WI38 (cell line): ENCODE results near the gene CD177.

Source experiments
- H3K4me3 ChIP-seq: 2 replicates; pipeline ENCODE4 v1.5.1; 2011; ENCODE audit warnings: low read depth, mild to moderate bottlenecking, control low read depth, low read length
- TF ChIP-seq, protein P1 (sequence below): IDR thresholded peaks from 2 replicates; pipeline ENCODE4 v1.5.1; 2012; ENCODE audit warnings: low read depth, mild to moderate bottlenecking, control low read depth, low read length

The CD177 gene

DNA sequence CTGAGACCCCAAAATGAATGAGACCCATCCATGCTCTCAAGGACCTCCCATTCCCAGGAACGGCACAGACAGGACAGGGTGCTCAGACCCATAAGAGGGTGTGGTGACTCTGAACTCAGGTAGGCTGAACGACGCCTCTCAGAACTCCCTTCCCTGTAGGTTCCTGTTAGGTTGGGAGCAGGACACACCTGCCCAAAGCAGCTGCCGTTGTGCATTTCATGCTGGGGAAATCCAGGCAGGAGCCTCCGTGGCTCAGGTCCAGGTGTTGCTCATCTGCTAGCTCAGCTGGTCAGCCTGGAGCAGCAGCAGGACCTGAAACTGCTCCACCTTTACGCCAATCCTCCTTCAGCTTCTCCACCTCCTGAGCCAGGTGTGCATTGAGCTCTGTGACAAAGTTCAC is 42.1 kb downstream of the CD177 start:
- TF ChIP-seq, protein P1, sequence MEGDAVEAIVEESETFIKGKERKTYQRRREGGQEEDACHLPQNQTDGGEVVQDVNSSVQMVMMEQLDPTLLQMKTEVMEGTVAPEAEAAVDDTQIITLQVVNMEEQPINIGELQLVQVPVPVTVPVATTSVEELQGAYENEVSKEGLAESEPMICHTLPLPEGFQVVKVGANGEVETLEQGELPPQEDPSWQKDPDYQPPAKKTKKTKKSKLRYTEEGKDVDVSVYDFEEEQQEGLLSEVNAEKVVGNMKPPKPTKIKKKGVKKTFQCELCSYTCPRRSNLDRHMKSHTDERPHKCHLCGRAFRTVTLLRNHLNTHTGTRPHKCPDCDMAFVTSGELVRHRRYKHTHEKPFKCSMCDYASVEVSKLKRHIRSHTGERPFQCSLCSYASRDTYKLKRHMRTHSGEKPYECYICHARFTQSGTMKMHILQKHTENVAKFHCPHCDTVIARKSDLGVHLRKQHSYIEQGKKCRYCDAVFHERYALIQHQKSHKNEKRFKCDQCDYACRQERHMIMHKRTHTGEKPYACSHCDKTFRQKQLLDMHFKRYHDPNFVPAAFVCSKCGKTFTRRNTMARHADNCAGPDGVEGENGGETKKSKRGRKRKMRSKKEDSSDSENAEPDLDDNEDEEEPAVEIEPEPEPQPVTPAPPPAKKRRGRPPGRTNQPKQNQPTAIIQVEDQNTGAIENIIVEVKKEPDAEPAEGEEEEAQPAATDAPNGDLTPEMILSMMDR: no peak
- H3K4me3 ChIP-seq: no peak overlapping the region

DNA sequence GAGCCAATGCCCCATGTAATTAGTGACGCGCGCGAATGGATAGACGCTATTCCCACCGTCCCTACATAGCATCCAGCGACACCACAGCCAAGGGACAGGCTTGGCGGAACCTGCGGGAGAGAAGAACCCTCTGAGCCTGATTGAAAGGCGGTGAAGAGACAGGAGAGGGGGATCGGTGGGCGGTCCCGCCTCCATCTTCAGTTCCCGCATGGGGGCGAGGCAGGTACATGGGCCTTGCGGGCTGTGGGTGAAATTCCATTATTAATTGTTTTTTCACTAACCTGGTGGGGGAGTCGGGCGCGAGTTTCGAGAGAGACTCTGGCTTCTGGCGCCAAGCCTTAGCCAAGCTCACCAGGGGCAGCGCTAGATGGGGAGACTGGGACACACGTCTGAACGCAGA is 52.8 kb downstream of the CD177 start:
- TF ChIP-seq, protein P1: no peak
- no peak overlapping the region for H3K4me3 ChIP-seq

DNA sequence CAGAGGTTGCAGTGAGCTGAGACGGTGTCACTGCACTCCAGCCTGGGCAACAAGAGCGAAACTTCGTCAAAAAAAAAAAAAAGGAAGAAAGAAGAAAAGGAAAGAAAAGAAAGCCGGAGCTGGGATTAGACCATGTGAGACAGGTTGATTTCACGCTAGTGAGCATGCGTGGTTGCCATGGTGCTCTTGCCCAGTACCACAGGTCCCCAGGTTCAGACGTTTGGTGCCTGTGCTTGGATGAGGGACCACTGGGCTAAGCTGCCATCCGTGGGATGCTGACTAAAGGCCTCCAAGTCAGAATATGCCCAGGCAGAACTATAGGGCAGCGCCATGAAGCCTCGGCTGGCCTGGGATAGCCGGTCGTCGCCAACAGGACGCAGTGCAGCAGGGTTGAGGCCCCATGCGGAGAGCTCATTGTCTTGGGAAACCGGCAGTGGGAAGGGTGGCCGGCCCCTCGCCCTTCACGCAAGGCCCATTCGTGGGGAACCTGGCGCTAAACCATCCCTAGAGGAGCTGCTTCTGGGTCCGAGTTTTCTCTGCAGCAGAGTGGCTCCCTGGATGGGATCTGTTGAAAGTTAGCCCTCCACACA is 54.0 kb downstream of the CD177 start:
- TF ChIP-seq, protein P1: no peak
- no peak overlapping the region for H3K4me3 ChIP-seq

DNA sequence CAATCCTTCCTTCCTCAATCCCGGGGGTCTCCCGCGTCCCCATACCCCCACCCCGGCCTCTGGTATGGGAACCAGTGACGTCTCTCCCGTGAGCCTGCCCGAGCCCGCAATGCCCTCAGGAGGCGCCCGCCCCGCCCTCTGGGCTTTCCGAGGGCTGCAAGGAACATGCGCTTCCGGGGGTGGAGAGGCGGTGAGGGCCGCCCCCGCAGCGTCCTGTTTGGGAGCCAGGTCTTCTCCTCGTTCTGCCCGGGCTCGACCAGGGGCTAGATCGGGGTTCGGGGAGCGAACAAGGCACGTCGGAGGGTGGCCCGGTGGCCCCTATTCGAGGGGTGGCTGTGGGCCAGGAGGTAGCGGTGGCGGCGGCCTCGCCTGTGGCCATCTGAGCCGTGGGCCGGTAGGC is 54.6 kb downstream of the CD177 start:
- TF ChIP-seq, protein P1: no peak
- no peak overlapping the region for H3K4me3 ChIP-seq

DNA sequence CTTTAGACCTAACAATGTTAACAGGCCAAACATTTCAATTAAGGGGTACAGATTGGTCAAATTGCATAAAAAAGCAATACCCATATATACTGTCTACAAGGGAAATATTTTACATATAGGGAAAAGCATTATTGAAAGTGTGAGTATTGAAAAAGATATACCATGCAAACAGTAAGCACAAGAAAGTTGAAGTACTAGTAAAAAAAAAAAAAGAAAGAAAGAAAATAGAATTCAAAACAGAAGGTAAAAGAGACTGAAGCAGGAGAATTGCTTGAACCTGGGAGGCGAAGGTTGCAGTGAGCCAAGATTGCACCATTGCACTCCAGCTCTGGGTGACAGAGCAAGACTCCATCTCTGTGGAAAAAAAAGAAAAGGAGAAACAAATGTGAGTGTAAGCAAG is 55.9 kb downstream of the CD177 start:
- TF ChIP-seq, protein P1: no peak
- H3K4me3 ChIP-seq: no peak overlapping the region

DNA sequence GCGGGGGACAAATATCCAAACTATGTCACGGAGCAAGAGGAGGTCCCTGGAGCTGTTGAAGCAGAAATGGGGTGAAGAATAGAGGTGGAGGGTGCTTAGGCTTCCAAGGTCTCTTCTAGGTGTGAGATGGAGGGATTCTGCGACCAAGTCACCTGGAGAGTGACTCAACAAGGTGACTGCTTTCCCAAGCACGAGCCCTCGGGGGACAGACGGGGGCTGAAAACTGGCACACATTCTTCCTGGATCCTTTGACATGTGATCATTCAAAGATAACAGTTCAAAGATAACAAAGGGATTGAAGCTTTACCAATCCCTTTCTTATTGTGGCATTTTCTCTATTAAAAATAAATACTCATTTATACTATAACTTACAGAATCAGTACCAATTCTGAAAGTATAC is 59.0 kb downstream of the CD177 start:
- no peak overlapping the region for H3K4me3 ChIP-seq
- TF ChIP-seq, protein P1: no peak
